Breast epithelium (tissue), 3 donors: ENCODE data around the gene PTAR1.

Source experiments
- POLR2A ChIP-seq: fragments of 450-650 bp; IDR thresholded peaks from one replicate; pipeline ENCODE4 v1.6.1; 2016; ENCODE audit warnings: antibody characterized with exemption, mild to moderate bottlenecking, moderate library complexity
- POLR2AphosphoS5 ChIP-seq, 3 donors: sonication (generic); formaldehyde crosslinking; IDR thresholded peaks; one replicate each; pipeline ENCODE4 v1.6.1; 2017; ENCODE audit warnings: antibody characterized with exemption in 3 of 3
- TF ChIP-seq, protein P1 (sequence below), 3 donors: fragments of 450-650 bp; IDR thresholded peaks; one replicate each; pipeline ENCODE4 v1.5.1; 2016 to 2017; ENCODE audit warnings: antibody characterized with exemption in 3 of 3, mild to moderate bottlenecking in 3 of 3, moderate library complexity in 3 of 3

DNA sequence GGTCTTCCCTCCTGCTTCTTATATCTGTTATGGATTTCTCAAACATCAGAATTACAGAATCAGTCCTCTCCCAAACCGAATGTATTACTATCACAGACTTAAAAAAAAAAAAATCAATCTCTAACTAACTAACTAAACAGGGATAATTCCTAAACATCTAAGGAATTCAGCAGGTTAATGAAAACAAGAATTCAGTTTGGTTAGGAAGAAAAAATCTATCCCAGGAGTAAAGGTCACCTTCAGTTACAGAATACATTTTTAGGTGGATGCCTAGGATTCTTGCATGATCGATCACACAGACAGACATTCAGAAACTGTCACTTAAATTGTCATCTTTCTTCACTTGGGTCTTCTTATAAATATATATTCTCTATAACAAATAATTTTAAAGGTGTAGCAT lies 11.5 kb downstream of the PTAR1 start:
- TF ChIP-seq, protein P1, sequence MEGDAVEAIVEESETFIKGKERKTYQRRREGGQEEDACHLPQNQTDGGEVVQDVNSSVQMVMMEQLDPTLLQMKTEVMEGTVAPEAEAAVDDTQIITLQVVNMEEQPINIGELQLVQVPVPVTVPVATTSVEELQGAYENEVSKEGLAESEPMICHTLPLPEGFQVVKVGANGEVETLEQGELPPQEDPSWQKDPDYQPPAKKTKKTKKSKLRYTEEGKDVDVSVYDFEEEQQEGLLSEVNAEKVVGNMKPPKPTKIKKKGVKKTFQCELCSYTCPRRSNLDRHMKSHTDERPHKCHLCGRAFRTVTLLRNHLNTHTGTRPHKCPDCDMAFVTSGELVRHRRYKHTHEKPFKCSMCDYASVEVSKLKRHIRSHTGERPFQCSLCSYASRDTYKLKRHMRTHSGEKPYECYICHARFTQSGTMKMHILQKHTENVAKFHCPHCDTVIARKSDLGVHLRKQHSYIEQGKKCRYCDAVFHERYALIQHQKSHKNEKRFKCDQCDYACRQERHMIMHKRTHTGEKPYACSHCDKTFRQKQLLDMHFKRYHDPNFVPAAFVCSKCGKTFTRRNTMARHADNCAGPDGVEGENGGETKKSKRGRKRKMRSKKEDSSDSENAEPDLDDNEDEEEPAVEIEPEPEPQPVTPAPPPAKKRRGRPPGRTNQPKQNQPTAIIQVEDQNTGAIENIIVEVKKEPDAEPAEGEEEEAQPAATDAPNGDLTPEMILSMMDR (IDR thresholded peaks at IDR 0.05): no peak
- TF ChIP-seq POLR2A: no peak
- no peak for TF ChIP-seq POLR2AphosphoS5 (IDR thresholded peaks at IDR 0.05)
